ENCODE results near the gene PPP2R2C.

Gene PPP2R2C

GRCh38 chr4:6467600-6467999, 4.8 kb downstream of the PPP2R2C start:
- no peak for DNase-seq

DNA sequence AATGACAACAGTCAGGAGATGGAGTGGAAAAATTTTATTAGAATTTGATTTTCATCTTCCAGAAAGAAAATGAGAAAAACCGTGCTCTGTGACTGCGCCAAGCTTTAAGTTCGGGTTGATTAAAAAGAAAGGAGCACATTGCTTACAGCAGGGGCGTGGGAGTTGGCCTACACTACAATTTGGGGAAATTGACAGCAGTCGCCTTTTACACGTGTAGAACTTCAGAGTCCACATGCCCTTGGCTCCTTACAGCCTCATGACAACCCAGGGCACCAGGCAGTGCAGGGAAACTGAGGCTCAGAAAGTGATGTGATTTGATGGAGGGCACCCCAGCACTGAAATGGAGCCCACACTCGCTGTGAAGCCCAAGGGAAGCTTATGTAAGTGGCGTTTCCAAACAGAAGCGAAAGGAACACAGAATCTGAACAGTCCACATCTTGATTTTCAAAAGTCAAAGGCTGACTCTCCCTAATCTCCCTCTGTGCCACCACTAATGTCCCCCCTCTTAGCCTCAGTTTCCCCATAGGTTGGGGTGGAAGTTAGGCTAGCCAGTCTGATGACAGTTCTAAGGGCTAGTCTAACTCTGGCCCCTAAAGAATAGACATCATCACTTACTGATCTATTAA, 5.5 kb downstream of the PPP2R2C start:
- no peak for DNase-seq

- DNase-seq, result no peak
Observed at GRCh38 chr4:6465955-6466354, 6.5 kb downstream of the PPP2R2C start.

- DNase-seq, result no peak
Observed at GRCh38 chr4:6464842-6465588, 7.4 kb downstream of the PPP2R2C start.

- DNase-seq, result no peak
Observed at GRCh38 chr4:6463311-6464289, 8.8 kb downstream of the PPP2R2C start.

DNA sequence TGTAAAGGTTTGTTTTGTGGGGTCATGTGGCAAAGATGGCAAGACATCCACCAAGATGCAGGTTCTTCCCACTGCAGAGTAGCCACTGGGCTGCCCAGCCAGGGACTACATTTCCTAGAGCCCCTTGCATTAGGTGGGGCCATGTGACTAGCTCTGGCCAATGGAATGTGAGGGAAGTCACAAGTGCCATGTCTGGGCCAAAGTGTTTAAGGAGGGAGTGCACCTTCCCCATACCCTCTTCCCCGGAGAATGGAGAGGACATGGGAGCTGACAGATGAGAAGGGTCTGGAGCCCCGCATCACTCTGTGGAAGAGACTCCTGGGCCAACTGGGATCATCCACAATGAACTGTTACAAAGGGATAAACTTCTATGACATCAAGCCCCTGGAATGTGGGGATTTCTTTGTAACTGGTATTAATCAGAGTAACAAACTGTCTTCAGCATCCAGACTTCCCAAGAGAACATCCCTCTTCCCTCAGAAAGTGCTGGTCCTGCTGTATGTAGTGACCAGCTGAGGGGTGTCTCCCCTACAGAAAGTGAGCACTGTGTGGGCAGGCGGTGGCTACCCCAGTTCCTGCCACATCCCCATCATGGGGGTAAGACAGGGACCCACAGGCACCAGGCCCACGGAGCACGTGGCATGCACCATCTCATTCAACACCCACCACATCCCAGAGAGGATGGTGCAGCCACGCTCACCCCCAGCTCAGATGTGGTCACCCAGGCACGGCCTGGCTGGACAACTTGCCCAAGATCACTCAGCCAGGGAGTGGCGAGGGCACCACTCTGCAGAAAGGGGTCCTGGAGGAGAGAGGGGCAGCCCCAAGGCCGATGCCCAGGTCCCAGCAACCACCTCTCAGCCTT, 10.9 kb downstream of the PPP2R2C start:
- DNase-seq, result peak; percentile 13

- DNase-seq, result no peak
Observed at GRCh38 chr4:6460876-6461275, 11.5 kb downstream of the PPP2R2C start.

- DNase-seq, result no peak
Observed at GRCh38 chr4:6458528-6458927, 13.9 kb downstream of the PPP2R2C start.

DNA sequence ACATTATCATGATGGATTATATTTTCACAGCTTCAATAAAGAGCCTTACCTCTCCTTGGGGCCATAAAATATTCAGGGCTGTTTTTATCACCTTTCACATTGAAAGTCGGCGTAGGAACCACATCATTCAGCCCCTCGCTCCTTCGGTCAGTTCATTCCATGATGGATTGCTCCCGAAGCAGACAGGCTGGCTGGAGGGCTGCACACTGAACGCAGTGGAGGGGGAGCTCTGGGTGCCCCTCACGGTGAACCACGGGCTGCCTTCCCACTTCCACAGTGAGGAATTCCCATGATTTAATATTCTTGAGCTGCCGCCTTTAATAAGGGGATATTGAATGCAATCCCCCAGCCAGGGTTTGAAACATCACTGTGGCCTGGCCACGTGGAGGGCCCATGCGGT, 16.0 kb downstream of the PPP2R2C start:
- no peak for DNase-seq

DNA sequence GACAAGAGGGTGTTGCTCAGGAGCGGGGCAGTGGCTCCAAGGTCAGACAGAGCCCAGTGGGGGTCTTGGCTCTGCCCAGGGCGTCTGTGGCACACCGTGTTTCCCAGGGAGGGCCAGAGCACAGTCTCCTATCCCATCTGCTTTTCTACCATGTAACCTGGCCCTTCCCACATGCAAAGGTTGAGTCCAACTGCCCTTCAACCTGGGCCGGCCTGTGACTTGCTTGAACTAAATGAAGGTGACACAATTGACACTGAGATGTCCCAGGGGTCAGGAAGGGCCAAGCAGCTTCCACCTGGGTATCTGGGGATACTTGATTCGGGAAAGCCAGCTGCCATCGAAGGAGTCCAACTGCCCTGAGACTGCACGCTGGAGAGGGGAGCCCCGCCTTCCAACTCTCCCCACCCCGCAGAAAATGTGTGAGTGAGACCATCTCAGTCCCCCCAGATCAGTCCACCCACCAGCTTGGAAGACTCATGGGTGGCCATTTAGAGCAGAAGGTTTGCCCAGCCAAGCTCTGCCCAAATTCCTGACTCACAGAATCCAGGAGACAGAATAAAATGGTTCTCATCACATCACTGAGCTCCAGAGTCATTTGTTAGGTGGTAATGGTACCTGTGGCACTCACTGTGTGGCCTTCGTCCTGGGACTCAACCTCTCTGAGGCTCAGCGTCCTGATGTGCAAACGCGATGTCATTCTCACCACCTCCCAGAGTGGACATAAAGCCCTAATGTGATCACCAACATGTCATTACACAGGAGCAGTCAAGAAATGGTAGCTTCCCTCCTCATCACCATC, 18.1 kb downstream of the PPP2R2C start:
- no peak for DNase-seq

DNA sequence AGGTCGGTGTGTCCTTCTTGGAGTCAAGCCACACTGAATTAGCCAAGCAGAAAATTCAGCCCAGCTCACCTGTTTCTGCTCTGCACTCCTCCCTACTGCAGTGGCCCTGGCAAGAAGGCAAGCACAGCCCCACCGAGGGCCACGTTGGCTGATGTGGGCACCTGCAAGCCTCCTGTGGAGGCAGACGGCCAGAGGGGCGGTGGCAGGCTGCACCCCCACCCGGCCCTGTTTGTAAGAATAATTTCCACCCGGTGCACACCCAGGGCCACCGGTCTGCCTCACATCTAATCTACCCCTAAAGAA, 18.8 kb downstream of the PPP2R2C start:
- no peak for DNase-seq

DNA sequence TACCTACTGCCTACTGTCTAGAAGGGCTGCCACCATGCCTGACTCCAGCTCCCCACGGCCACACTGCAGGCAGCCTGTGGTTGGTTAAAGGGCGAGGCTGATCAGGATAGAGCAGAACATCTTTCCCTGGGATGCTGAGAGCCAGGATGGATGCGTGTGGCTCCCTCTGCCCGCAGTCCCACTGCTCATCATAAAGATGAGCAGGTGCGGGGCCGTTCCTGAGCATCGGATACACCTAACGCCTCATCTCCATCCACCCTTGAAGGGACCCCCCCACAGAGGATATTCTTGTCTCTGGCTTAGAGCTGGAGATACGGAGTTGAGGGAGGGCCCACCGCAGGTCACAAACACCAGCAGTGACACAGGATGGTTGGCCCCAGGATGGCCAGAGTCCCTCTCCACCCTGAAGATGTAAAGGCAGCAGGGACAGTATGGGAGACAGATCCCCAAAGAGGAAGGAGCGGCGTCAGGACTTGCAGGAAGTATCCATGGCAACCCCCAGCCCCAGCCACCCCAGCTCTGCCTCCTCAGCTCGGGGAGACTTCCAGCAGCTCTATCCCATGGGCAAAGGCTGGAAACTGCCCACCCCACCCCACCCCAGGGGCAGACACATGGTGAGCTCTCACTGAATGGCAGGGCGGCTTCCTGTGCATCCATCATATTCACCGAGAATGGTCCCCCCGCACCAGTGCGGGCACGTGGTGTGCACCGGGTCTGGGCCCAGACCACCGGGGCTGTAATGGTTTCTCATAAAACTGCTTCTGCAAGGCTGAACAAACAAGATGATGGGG, 19.3 kb downstream of the PPP2R2C start:
- DNase-seq, result no peak

DNA sequence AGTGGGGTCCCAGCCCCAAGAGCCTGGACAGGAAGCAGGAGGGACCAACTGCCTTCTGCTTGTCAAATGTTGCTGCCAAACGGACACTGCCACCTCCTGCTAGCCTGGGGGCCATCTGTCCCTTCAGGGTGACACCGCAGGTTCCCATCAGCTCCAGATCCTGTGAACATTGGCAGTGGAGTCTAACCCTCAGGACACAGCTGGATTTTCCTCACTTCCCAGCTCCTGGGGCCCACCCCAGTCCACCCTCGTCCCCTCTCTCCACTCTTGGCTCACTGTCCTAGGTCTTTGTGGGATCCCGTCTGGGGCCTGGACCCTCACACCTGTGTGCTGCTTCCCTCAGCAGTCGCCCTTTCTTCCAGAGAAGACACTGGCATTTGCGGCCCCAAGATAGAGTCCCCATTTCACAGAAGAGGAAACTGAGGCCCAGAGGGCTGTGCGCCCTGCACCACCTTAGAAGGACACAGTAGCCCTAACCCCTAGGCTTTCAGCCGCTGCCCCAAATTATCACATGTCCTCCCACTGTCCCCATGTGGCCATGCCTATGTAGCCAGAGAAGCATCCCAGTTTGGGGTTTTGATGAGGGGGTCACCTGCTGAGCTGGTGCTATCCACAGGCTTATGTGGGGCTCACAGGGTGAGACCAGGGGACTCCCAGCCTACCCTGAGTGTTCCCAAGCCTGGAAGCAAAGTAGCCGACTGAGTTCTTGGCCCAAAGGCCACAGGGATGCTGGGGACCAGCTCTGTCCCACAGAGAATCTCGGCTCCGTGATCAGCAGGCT, 20.1 kb downstream of the PPP2R2C start:
- no peak for DNase-seq

- no peak for DNase-seq
Observed at GRCh38 chr4:6451309-6451708, 21.1 kb downstream of the PPP2R2C start.

DNA sequence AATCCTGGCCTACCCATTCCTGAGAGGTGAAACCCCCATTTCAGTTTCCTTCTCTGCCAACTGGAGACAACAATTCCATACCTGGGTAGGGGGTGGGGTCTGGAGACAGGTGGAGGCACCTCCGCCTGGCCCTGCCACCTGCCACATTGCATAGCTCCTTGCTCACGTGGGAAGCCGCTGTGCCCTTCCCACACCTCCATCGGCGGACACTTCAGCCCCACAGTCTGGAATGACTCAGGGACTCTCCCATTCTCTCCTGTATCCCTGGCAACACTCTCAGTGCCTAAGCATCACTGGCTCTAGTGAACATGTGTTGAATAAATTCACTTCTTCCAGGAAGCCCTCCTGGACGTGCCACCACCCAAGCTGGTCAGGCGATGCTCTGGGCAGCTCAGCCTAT, 21.7 kb downstream of the PPP2R2C start:
- DNase-seq, result no peak

DNA sequence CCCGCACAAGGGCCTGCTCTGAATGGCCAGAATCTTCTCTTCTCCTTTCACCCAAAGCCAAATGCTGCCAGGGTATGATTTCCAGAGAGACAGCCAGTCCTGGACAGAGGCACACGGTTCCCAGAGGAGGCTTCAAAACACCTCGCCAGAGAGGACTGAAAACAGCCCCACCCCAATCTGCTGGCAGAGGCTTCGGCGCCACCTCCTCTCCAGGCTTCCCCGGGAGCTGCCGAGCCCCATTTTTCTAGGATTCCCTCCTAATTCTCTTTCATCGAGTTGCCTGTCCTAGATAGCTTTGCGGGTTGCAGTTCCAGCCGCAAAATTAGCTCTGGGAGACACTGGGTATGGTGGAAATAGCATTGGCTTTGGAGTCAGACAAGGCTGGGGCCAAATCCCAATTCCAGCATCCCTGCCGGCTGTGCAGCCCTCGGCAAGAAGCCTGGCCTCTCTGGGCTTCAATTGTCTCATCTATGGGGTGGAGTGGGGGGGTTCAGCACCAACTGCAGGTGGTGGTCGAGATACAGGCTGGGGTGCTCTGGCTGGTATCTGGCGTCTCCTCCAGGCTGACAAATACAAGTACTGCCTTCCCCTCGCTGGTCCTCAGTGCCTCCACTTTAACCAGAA, 22.6 kb downstream of the PPP2R2C start:
- DNase-seq, result no peak

DNA sequence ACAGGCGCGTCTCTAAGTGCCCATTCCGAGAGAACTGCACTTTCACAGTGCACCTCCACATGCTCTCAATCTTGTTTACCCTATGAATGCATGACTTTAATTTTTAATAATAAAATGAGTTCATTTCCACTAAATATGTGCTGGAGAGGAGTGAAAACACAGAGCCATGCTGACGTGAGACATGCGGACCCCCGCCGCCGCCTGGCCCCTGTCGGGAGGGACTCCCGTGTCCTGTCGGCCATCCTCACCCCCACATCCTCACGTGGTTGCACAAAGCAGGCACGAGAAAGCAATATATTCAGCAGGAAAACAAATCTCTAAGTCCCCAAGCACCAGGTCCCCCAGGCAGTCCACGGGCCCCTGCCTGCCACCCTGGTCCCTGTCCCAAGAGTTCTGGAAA, 23.1 kb downstream of the PPP2R2C start:
- DNase-seq, result no peak

DNA sequence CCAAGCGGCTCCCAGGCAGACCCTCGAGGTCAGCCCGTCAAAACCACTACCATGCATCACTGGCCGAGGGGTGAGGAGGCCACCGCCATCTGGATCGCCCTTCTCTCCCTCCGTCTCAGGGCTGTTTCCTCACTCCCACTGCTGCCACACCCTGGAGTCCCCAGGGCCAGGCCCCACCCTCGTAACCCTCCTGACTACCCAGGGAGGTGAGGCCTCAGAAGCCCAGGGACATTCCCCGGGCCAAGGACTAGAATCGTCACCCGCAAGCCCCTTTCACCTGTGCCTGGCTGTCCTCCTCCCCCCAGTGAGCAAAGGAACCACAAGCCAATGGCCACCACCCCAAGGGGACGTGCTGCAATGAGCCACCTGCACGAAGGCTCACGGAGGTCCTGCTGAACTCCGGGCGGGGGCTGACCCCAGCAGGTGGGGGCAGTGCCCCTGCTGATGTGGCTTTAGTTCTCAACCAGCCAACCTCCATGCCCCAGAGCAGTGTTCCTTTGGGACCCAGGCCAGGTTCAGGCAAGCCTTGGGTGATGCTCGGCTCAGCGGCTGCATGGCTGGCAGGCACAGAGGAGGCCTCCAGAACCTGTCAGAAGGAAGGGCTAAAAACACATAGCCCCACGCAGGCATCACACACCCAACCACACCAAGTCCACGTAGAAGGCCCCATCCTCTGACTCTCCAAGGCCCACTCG, 23.8 kb downstream of the PPP2R2C start:
- no peak for DNase-seq

DNA sequence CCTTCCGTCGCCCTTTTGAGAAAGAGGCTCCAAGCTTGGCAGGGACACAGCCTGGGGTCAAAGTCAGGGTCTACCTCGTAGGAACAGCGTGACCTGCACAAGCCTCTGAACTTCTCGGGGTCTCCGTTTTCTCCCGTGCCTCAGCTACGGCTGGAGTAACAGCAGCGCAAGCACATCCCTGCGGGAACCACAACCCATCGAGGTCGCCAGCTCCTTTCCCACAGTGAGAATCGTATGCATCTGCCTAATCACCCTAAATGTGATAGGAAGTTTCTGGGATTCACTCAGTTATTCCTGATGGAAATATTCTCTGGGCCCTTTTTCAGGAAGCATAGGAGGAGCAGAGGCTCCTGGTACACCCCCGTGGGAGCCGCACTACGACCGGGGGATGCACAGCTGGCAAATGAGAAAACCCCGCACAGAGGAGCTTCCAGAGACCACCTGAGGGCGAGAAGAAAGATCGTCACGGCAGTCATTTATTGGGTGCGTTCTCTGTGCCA, 24.7 kb downstream of the PPP2R2C start:
- DNase-seq, result no peak

All from fibroblast of skin of right quadriceps (primary cell).